GM12891 (cell line): ENCODE measurements around the gene SPATA18.

Experiments used
- DNase-seq: peaks from one replicate; pipeline ENCODE4 v3.0.0; 2011; ENCODE audit warnings: low spot score; ENCODE audit not compliant: insufficient read length
- FAIRE-seq: peaks from 2 replicates; lab custom pipeline; 2011; peaks lifted over from hg19 to GRCh38; lab: Jason Lieb, UNC
- PAX5 ChIP-seq: IDR thresholded peaks from 2 replicates; pipeline ENCODE4 v1.6.1; 2011; ENCODE audit warnings: low read length, moderate library complexity, mild to moderate bottlenecking; ENCODE audit not compliant: insufficient read depth, severe bottlenecking
- POLR2A ChIP-seq: IDR thresholded peaks from 2 replicates; pipeline ENCODE4 v1.6.1; 2011; ENCODE audit warnings: low read depth, low read length, control low read depth
- POLR2AphosphoS5 ChIP-seq: IDR thresholded peaks from 2 replicates; pipeline ENCODE4 v1.6.1; 2011; ENCODE audit warnings: low read depth, low read length, control low read depth
- POU2F2 ChIP-seq: IDR thresholded peaks from 2 replicates; pipeline ENCODE4 v1.6.1; 2011; ENCODE audit warnings: low read depth, mild to moderate bottlenecking, control low read depth, low read length, moderate library complexity
- SPI1 ChIP-seq: IDR thresholded peaks from 2 replicates; pipeline ENCODE4 v1.6.1; 2011; ENCODE audit warnings: low read depth, low read length, control low read depth
- TAF1 ChIP-seq: IDR thresholded peaks from 2 replicates; pipeline ENCODE4 v1.6.1; 2011; ENCODE audit warnings: low read depth, low read length, control low read depth

SPATA18 gene

DNA sequence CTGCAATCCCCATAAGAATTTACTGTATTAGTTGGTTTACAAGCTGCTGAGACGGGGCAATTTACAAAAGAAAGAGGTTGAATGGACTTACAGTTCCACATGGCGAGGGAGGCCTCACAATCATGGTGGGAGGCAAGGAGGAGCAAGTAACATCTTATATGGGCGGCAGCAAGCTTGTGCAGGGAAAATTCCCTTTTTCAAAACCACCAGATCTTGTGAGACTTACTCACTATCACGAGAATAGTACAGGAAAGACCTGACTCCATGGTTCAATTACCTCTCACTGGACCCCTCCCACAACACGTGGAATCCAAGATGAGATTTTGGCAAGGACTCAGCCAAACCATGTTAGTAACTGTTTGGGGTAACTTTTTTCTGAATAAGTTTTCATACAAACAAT lies 1.8 kb upstream of the SPATA18 start:
- no peak for FAIRE-seq
- TF ChIP-seq PAX5 (no peak), TAF1 (no peak), SPI1 (no peak), POU2F2 (no peak), POLR2AphosphoS5 (no peak), POLR2A (no peak)
- DNase-seq: no peak

DNA sequence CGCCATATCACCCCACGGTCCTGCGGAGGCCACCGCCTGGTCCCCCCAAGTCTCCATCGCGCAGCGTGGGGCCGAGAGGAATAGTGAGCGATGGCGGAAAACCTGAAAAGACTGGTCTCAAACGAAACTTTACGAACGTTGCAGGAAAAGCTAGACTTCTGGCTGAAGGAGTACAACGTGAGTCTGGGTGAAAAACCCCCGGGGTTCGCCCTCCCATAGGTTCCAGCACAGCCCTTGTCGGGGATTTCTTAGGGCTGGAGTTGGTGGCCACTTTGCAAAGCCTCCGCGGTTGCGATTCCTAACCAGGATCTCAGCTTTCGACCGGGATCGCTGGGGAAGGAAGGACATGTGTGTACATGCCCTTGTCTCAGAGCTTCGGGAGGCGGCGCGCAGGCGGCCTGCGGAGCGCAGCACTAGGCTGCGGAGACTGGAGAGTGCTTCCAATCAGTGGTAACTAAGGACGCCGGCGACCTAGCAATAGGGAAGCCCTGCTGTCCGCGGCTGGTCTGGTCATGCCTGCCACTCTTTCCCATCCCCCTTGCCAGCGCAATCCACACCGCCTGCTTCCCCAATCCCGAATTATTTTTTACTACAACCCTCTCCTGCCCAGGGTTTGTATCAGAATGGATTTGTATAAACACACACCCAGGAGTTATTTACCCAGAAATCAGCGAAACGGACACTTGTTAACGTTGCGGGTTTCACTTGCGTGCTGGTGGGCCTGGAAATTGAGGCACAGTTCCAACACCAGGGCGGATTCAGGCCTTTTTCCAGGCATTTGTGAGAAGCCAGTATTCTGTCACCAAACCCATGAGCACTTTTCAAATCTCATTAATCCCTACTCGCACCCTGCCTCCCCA lies 741 bp downstream of the SPATA18 start:
- FAIRE-seq (peak; percentile 79), DNase-seq (peak; percentile 32)
- TF ChIP-seq POLR2A (no peak), POU2F2 (no peak), POLR2AphosphoS5 (no peak), SPI1 (no peak), PAX5 (no peak), TAF1 (no peak)

DNA sequence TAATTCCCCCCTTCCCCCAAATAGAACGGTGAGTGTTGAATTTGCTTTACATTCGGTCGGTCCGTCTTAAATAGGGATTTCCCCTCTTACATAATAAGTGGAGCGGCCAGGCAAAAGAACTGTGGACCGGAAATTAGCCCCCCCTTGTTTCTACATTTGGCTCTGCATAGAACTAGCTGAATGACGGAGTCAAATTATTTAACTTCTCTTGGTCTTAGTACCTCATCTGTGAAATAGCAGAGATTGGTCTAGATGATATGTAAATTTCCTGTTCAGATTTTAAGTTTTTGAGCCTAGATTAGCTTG lies 1.3 kb downstream of the SPATA18 start:
- DNase-seq (peak; percentile 12), FAIRE-seq (no peak)
- TF ChIP-seq POLR2A: no peak
- no peak for TF ChIP-seq POLR2AphosphoS5
- no peak for TF ChIP-seq POU2F2
- no peak for TF ChIP-seq SPI1
- no peak for TF ChIP-seq TAF1
- no peak for TF ChIP-seq PAX5

DNA sequence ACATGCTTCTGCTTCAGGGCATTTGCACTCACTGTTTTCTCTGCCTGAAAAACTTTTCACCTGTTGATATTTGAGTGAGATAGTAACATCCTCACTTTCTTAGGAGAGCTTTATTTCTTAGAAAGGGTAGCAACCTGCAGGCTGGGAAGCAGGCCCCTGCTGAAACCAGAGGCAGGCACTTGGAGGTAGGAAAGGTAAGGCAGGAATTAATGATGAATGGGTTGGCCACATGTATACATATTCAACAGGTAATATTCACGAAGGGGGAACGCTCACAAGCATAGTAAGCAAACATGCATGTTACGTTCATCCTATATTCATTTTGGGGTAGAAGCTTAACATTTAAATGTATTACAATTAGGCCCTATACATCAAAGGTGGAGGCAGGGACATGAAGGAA lies 3.1 kb downstream of the SPATA18 start:
- DNase-seq: no peak
- no peak for TF ChIP-seq TAF1
- no peak for TF ChIP-seq POU2F2
- TF ChIP-seq POLR2AphosphoS5: no peak
- TF ChIP-seq PAX5: no peak
- no peak for TF ChIP-seq POLR2A
- TF ChIP-seq SPI1: no peak
- no peak for FAIRE-seq

DNA sequence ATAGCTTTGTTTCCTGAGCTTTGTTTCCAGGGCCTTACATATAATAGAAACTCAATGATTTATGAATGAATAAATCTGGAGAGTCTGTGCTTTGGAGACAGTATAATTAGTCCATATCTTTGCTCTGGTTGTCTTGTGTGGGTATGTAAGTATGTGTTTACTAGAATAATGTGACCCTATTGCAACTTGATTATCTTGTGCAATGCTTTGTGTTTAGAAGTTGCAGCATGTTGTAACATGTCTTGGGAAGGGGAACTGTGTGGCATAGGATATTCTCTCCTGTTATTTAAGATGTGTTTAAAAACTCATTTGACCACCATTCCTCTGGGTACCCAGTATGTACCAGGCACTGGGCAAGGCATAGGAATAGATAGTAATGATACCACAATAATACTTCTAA lies 6.1 kb downstream of the SPATA18 start:
- FAIRE-seq (no peak), DNase-seq (no peak)

DNA sequence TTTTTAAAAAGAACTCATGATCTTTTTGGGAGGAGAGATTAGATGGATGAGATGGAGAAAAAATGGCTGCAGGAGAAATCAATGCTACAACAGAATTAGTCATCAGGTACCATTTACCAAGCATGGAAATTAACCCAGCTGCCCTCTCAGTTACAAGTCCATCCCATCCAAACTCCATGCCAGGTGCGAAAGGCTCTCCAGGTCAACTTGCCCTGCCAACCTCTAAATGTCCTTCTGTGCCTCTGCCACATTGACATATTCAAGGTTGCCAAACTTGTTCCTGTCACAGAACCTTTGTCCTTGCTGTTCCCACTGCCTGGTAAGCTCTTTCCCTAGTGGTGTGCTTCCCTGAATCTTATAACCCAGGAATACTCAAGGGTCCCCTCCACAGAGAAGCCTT lies 7.2 kb downstream of the SPATA18 start:
- no peak for DNase-seq
- no peak for FAIRE-seq

More for the DNA sequence above, 6.1 kb downstream of the SPATA18 start:
- TF ChIP-seq SPI1: no peak
- TF ChIP-seq POLR2AphosphoS5: no peak
- TF ChIP-seq TAF1: no peak
- TF ChIP-seq POLR2A: no peak
- TF ChIP-seq POU2F2: no peak
- TF ChIP-seq PAX5: no peak

DNA sequence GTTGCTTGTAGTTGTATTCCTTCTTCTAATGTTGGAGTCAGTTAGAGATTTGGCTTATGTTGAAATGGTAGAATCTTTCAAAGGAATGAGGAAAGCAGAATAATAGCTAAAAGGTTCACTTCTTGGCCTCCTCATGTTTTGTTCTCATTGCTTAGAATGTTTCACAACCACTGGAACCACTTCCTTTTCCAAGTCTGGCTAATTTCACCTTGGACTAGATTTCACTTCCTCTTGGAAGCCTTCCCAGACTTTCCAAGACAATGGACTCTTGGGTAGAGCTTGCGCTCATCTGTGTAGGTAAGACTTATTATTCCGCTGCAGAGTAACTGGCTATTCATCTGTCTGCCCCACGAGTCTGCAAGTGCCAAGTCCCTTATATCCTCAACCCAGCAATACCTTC lies 8.3 kb downstream of the SPATA18 start:
- no peak for FAIRE-seq
- DNase-seq: no peak
- TF ChIP-seq PAX5 (no peak), POLR2A (no peak), SPI1 (no peak), TAF1 (no peak), POU2F2 (no peak), POLR2AphosphoS5 (no peak)

More for the DNA sequence above, 7.2 kb downstream of the SPATA18 start:
- no peak for TF ChIP-seq POLR2A
- TF ChIP-seq SPI1: no peak

DNA sequence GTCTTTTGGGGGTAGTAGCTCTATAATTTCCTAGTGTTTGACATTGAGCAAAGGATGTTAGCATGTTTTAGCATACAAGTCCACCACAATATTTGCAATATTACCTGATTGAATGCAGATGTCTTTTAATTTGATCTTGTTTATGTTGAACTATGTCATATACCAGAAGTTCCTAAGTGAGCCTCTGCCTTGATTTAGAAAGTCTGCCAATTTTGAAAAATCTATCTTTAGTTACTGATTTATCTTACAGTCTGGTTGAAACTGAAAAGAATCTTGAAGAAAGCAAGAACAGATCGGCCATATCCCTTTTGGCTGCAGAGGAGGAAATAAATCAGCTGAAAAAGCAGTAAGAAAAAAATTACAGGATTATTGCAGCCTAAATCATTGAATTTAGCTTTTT lies 18.5 kb downstream of the SPATA18 start:
- FAIRE-seq: no peak
- DNase-seq: no peak
- TF ChIP-seq POLR2AphosphoS5 (no peak), SPI1 (no peak), PAX5 (no peak), TAF1 (no peak), POU2F2 (no peak), POLR2A (no peak)

DNA sequence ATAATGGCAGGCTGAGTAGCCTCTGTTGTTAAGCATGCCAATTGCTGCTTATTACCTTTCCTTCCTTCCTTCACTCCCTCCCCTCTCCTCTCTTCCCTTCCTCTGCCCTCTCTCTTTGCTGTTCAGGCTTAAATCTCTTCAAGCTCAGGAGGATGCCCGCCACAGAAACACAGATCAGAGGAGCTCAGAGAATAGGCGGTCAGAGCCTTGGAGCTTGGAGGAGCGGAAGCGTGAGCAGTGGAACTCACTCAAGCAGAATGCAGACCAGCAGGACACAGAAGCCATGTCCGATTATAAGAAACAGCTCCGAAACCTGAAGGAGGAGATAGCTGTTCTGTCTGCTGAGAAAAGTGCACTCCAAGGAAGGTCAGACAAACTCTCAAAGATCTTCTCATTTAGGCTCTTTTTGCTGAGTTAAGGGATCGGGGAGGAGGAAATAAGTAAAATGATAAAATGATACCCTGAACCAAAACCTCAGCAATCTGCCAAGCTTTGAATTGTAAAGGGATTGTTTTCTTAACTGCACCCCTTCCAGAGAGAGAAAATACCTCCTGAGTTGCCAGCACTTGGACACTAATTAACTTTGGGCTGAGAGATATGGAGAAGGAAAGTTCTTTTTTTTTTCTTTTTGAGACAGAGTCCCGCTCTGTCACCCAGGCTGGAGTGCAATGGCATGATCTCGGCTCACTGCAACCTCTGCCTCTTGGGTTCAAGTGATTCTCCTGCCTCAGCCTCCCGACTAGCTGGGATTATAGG lies 20.9 kb downstream of the SPATA18 start:
- no peak for DNase-seq

More for the DNA sequence above, 20.9 kb downstream of the SPATA18 start:
- no peak for TF ChIP-seq TAF1
- no peak for TF ChIP-seq POU2F2
- no peak for TF ChIP-seq POLR2A
- TF ChIP-seq SPI1: no peak
- no peak for TF ChIP-seq PAX5
- no peak for FAIRE-seq
